Body of pancreas (tissue), 4 donors: Measurements from ENCODE around the gene SERAC1. TPM values are rescaled to one million over a fixed set of nuclear protein-coding genes. Genes with fewer than 3 reads are reported as not detected.
"Not testable (repeated sequence)": the region's sequence is repeated elsewhere in the genome, so short reads cannot be mapped to it uniquely, and the experiment has no call there.

Source experiments
- ATAC-seq: fragments of 150-250 bp; one replicate; pipeline ENCODE4 v1.9.1; 2016
- DNase-seq, 4 donors: peaks; one replicate each; pipeline ENCODE4 v3.0.0-alpha.2; 2019
- H3K27ac ChIP-seq, 4 donors: fragments of 200-600 bp; sonication (generic); 1 replicate in 3 of 4; 2 replicates in 1 of 4; pipeline versions ENCODE4 v1.5.1 to v1.6.1; 2016 to 2019; ENCODE audit warnings: mild to moderate bottlenecking in 1 of 4, mixed read lengths in 1 of 4, moderate library complexity in 1 of 4
- H3K27me3 ChIP-seq, 2 donors: fragments of 200-600 bp; sonication (generic); one replicate each; pipeline ENCODE4 v1.6.0; 2016; ENCODE audit warnings: mild to moderate bottlenecking in 1 of 2
- H3K36me3 ChIP-seq, 2 donors: fragments of 200-600 bp; sonication (generic); replicated peaks in 1 of 2; 2 replicates each; pipeline ENCODE4 v1.5.1; 2016; ENCODE audit warnings: low read depth in 2 of 2; ENCODE audit not compliant: insufficient read depth in 1 of 2
- H3K4me1 ChIP-seq: fragments of 200-600 bp; sonication (generic); one replicate; pipeline ENCODE4 v1.6.0; 2016
- H3K4me3 ChIP-seq, 2 donors: fragments of 200-600 bp; sonication (generic); 1 replicate in 1 of 2; 2 replicates in 1 of 2; pipeline ENCODE4 v1.5.1; 2016 to 2019
- H3K9me3 ChIP-seq, 3 donors: fragments of 200-600 bp; sonication (generic); 1 replicate in 2 of 3; 2 replicates in 1 of 3; pipeline ENCODE4 v1.5.1; 2016
- CTCF ChIP-seq, 7 experiments: fragments of 450-650 bp in 4 of 7; fragments of 200-600 bp in 3 of 7; sonication (generic) in 3 of 7; IDR thresholded peaks; one replicate each; pipeline ENCODE4 v1.5.1; 2016 to 2019; ENCODE audit warnings: antibody characterized with exemption in 7 of 7
- POLR2A ChIP-seq, 3 donors: fragments of 450-650 bp; IDR thresholded peaks; one replicate each; pipeline ENCODE4 v1.6.1; 2016; ENCODE audit warnings: antibody characterized with exemption in 3 of 3, mild to moderate bottlenecking in 2 of 3
- WGBS, 2 donors: methylation state at CpG; one replicate each; pipeline ENCODE4 v1.1.5; 2017; 5-methylcytosine and 5-hydroxymethylcytosine counted together
- intact Hi-C: fragments of 100-400 bp; cut with DNase I; formaldehyde crosslinking; loops from one replicate; pipeline ENCODE4 v1.15.1; 2023
- total RNA-seq, 2 donors: library from RNA; depleted of rRNA; stranded (reverse); fragments of >200 nt; gene quantifications; one replicate each; pipeline ENCODE4 v1.1.0, GENCODE V29; 2016

Gene SERAC1
- total RNA-seq, 2 donors from 2014 or later = 10.5 to 14.8 TPM

- Histone ChIP-seq H3K27me3 (no peaks in the 10 kb centered on the region), H3K36me3 (no peaks in the 10 kb centered on the region), H3K9me3 (no peaks in the 10 kb centered on the region), H3K4me1 (peaks cover 21% of the 10 kb centered on the region), H3K27ac (peak overlapping the region in 3 of 4 donors; percentile 27 to 34 (median 33)), H3K4me3 (no peak overlapping the region)
- TF ChIP-seq POLR2A (IDR thresholded peaks at IDR 0.05) (no peak), CTCF (IDR thresholded peaks at IDR 0.05) (no peak)
- intact Hi-C loops = no loop called here
- 58 to 72% methylated on average over 2 of the region's 2 CpGs for WGBS, 2 donors
- peak; percentile 69 for ATAC-seq
- peak; percentile 24 to 60 (median 52) for DNase-seq
Measured at GRCh38 chr6:158174514-158174913, 6.5 kb upstream of the SERAC1 start.

GRCh38 chr6:158174024-158174423, 6.0 kb upstream of the SERAC1 start:
- ATAC-seq = no peak
- intact Hi-C loops = no loop called here
- Histone ChIP-seq H3K4me3 (no peak overlapping the region), H3K9me3 (no peaks in the 10 kb centered on the region), H3K27me3 (no peaks in the 10 kb centered on the region), H3K36me3 (no peaks in the 10 kb centered on the region), H3K27ac (peak overlapping the region in 2 of 4 donors; percentile 21 to 33), H3K4me1 (peaks cover 21% of the 10 kb centered on the region)
- TF ChIP-seq CTCF (IDR thresholded peaks at IDR 0.05) = no peak
- TF ChIP-seq POLR2A (IDR thresholded peaks at IDR 0.05) = no peak
- DNase-seq = no peak
- 87 to 92% methylated on average over 2 of the region's 2 CpGs for WGBS, 2 donors

GRCh38 chr6:158172001-158172400, 3.9 kb upstream of the SERAC1 start:
- no peak for DNase-seq
- no peak overlapping the region for H3K4me3 ChIP-seq
- intact Hi-C loops = no loop called here
- ATAC-seq = no peak
- H3K4me1 ChIP-seq = peaks cover 27% of the 10 kb centered on the region
- H3K27me3 ChIP-seq = no peaks in the 10 kb centered on the region
- peak overlapping the region in 2 of 4 donors; percentile 60 to 67 for H3K27ac ChIP-seq
- 52 to 68% methylated on average over 5 of the region's 5 CpGs for WGBS, 2 donors
- H3K36me3 ChIP-seq = no peaks in the 10 kb centered on the region
- no peaks in the 10 kb centered on the region for H3K9me3 ChIP-seq
- no peak for TF ChIP-seq POLR2A (IDR thresholded peaks at IDR 0.05)
- TF ChIP-seq CTCF (IDR thresholded peaks at IDR 0.05) = no peak

GRCh38 chr6:158170656-158171081, 2.6 kb upstream of the SERAC1 start:
- DNase-seq (no peak), ATAC-seq (no peak)
- Histone ChIP-seq H3K4me3 (no peak overlapping the region), H3K9me3 (no peaks in the 10 kb centered on the region), H3K4me1 (peaks cover 33% of the 10 kb centered on the region), H3K36me3 (no peaks in the 10 kb centered on the region), H3K27me3 (no peaks in the 10 kb centered on the region), H3K27ac (peak overlapping the region in 3 of 4 donors; percentile 55 to 67 (median 60))
- TF ChIP-seq CTCF (IDR thresholded peaks at IDR 0.05) (no peak), POLR2A (IDR thresholded peaks at IDR 0.05) (no peak)
- intact Hi-C loops = no loop called here
- 51 to 52% methylated on average over 3 of the region's 3 CpGs for WGBS, 2 donors

- H3K36me3 ChIP-seq, DNase-seq, intact Hi-C loops, H3K4me3 ChIP-seq, H3K27me3 ChIP-seq, H3K9me3 ChIP-seq, ATAC-seq: not testable (repeated sequence)
- H3K27ac ChIP-seq = peak overlapping the region in 3 of 4 donors; percentile 55 to 67 (median 60)
- H3K4me1 ChIP-seq = peaks cover 27% of the 10 kb centered on the region
- WGBS, 2 donors = 95 to 96% methylated on average over 6 of the region's 6 CpGs
Measured at GRCh38 chr6:158169634-158170033, 1.6 kb upstream of the SERAC1 start.
